GM23248 (cell line): ENCODE data around the gene GPX3. TPM values are rescaled to one million over a fixed set of nuclear protein-coding genes. Genes with fewer than 3 reads are reported as not detected.

Experiments used
- DNase-seq: peaks from one replicate; pipeline ENCODE4 v3.0.0-alpha.2; 2015
- H2AFZ ChIP-seq: fragments of 200-600 bp; sonication (generic); 2 replicates; pipeline ENCODE4 v1.6.1; 2016; ENCODE audit warnings: antibody characterized with exemption
- H3F3A ChIP-seq: fragments of 200-600 bp; sonication (generic); 2 replicates; pipeline ENCODE4 v1.6.1; 2016; ENCODE audit warnings: mild to moderate bottlenecking, antibody characterized with exemption, mixed run types; ENCODE audit not compliant: insufficient read depth
- H3K27ac ChIP-seq: fragments of 200-600 bp; sonication (generic); 2 replicates; pipeline ENCODE4 v1.5.1; 2016; ENCODE audit warnings: mild to moderate bottlenecking
- H3K27me3 ChIP-seq: fragments of 200-600 bp; sonication (generic); replicated peaks from 2 replicates; pipeline ENCODE4 v1.6.1; 2016; ENCODE audit warnings: mild to moderate bottlenecking; ENCODE audit not compliant: insufficient read depth
- H3K36me3 ChIP-seq: fragments of 200-600 bp; sonication (generic); 2 replicates; pipeline ENCODE4 v1.6.1; 2016; ENCODE audit warnings: low read depth, mild to moderate bottlenecking
- H3K4me1 ChIP-seq: fragments of 200-600 bp; sonication (generic); 2 replicates; pipeline ENCODE4 v1.6.1; 2016; ENCODE audit warnings: mild to moderate bottlenecking; ENCODE audit not compliant: insufficient read depth
- H3K4me2 ChIP-seq: fragments of 200-600 bp; sonication (generic); one replicate; pipeline ENCODE4 v1.6.1; 2016; ENCODE audit warnings: mild to moderate bottlenecking; ENCODE audit not compliant: unreplicated experiment
- H3K4me3 ChIP-seq: fragments of 200-600 bp; sonication (generic); 2 replicates; pipeline ENCODE4 v1.5.1; 2016; ENCODE audit warnings: mild to moderate bottlenecking
- H3K79me2 ChIP-seq: fragments of 200-600 bp; sonication (generic); 2 replicates; pipeline ENCODE4 v1.6.1; 2016; ENCODE audit warnings: mild to moderate bottlenecking; ENCODE audit not compliant: insufficient read depth
- H3K9ac ChIP-seq: fragments of 200-600 bp; sonication (generic); 2 replicates; pipeline ENCODE4 v1.6.1; 2016; ENCODE audit warnings: mild to moderate bottlenecking
- H3K9me2 ChIP-seq: fragments of 200-600 bp; sonication (generic); 2 replicates; pipeline ENCODE4 v1.6.1; 2016; ENCODE audit warnings: mixed run types, mild to moderate bottlenecking, moderate library complexity; ENCODE audit not compliant: insufficient read depth
- H3K9me3 ChIP-seq: fragments of 200-600 bp; sonication (generic); one replicate; pipeline ENCODE4 v1.6.1; 2017; ENCODE audit warnings: low read depth
- H4K20me1 ChIP-seq: fragments of 200-600 bp; sonication (generic); 2 replicates; pipeline ENCODE4 v1.6.0; 2016; ENCODE audit not compliant: insufficient read depth
- EZH2 ChIP-seq: fragments of 200-600 bp; sonication (generic); IDR thresholded peaks from 2 replicates; pipeline ENCODE4 v1.6.1; 2018; ENCODE audit warnings: antibody characterized with exemption, mild to moderate bottlenecking; ENCODE audit not compliant: insufficient read depth, poor library complexity, severe bottlenecking
- EZH2phosphoT487 ChIP-seq: fragments of 200-600 bp; sonication (generic); IDR thresholded peaks from 2 replicates; pipeline ENCODE4 v1.6.1; 2018; ENCODE audit warnings: antibody characterized with exemption, moderate library complexity, mild to moderate bottlenecking, low read depth; ENCODE audit not compliant: insufficient read depth
- WGBS, 2 experiments: methylation state at CpG; one replicate each; pipeline ENCODE4 v1.1.6; 2015 to 2017; ENCODE audit warnings: low lambda C conversion rate in 2 of 2, low coverage in 1 of 2; ENCODE audit errors: missing lambda C conversion rate in 2 of 2; 5-methylcytosine and 5-hydroxymethylcytosine counted together
- in situ Hi-C: fragments of 300-500 bp; cut with MboI; formaldehyde crosslinking; loops from 2 replicates; pipeline ENCODE4 v1.15.0; 2020
- polyA plus RNA-seq: library from polyadenylated mRNA; unstranded; fragments of >200 nt; fragmentation: Nextera tagmentation; extraction: Ambion mirVana; gene quantifications from 2 replicates; pipeline ENCODE4 v1.2.1, GENCODE V29; 2016
- total RNA-seq: library from RNA; depleted of rRNA; stranded (reverse); fragments of >200 nt; shearing (Covaris generic); gene quantifications from 2 replicates; pipeline ENCODE4 v1.2.3, GENCODE V29; 2014

Gene GPX3
- total and polyA plus RNA-seq, 2 experiments from 2014 or later, result 3.0 to 4.2 TPM

GRCh38 chr5:151018846-151019245, 1.5 kb upstream of the GPX3 start:
- no peaks in the 10 kb centered on the region for H4K20me1 ChIP-seq
- TF ChIP-seq EZH2, result no peak
- H3K9me3 ChIP-seq, result no peaks in the 10 kb centered on the region
- H3K27ac ChIP-seq, result no peak overlapping the region
- H3K36me3 ChIP-seq, result no peaks in the 10 kb centered on the region
- no peaks in the 10 kb centered on the region for H3K4me1 ChIP-seq
- no peak overlapping the region for H3K4me2 ChIP-seq
- no peaks in the 10 kb centered on the region for H3K9me2 ChIP-seq
- no peak overlapping the region for H3K4me3 ChIP-seq
- in situ Hi-C loops, result no loop called here
- H3F3A ChIP-seq, result no peaks in the 10 kb centered on the region; the same call in 1 of the 2 replicates
- H2AFZ ChIP-seq, result no peak overlapping the region
- no peaks in the 10 kb centered on the region for H3K79me2 ChIP-seq
- no peak for DNase-seq
- H3K9ac ChIP-seq, result no peak overlapping the region
- no peaks in the 10 kb centered on the region for H3K27me3 ChIP-seq
- whole genome bisulfite sequencing, 2 experiments, result 75 to 86% methylated on average over 2 of the region's 2 CpGs

- 84 to 96% methylated on average over 2 of the region's 2 CpGs for WGBS, 2 experiments
- no peak for TF ChIP-seq EZH2
- TF ChIP-seq EZH2phosphoT487, result no peak
- DNase-seq, result no peak
Measured at GRCh38 chr5:151019331-151019730, 1.1 kb upstream of the GPX3 start.

DNA sequence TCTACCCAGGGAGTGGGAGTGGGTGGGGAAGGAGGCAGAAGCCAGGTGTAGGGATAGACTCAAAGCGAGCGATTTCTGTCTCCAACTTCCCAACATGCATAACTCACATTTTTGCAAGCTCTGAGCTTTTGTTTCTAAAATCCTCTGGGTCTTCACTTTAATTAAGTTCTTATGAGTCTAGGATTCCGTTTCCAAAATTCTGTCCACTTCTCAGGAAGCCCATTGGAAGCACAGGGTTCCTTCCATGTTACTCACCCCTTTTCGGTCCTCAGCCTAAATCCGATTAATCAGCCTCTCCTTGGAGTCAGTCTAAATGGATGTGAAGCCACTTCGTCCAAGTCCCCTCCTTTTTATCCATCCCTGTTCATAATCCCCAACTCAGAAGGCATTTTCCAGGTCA, 1.4 kb downstream of the GPX3 start:
- Histone ChIP-seq H3K79me2 (no peaks in the 10 kb centered on the region), H3K4me2 (no peak overlapping the region), H3K27me3 (no peaks in the 10 kb centered on the region), H3K27ac (no peak overlapping the region), H3K36me3 (no peaks in the 10 kb centered on the region), H3K9me2 (no peaks in the 10 kb centered on the region), H4K20me1 (no peaks in the 10 kb centered on the region), H2AFZ (no peak overlapping the region), H3K4me1 (no peaks in the 10 kb centered on the region), H3K4me3 (no peak overlapping the region), H3K9ac (no peak overlapping the region), H3K9me3 (no peaks in the 10 kb centered on the region), H3F3A (no peaks in the 10 kb centered on the region; the same call in 1 of the 2 replicates)
- no peak for DNase-seq
- in situ Hi-C loops, result no loop called here
- 60 to 66% methylated on average over 6 of the region's 6 CpGs for WGBS, 2 experiments
- no peak for TF ChIP-seq EZH2

More at GRCh38 chr5:151019331-151019730, 1.1 kb upstream of the GPX3 start:
- Histone ChIP-seq H3K9me2 (no peaks in the 10 kb centered on the region), H3K27me3 (no peaks in the 10 kb centered on the region), H2AFZ (no peak overlapping the region), H4K20me1 (no peaks in the 10 kb centered on the region), H3K9ac (no peak overlapping the region), H3K4me1 (no peaks in the 10 kb centered on the region), H3K4me3 (no peak overlapping the region), H3K36me3 (no peaks in the 10 kb centered on the region), H3K9me3 (no peaks in the 10 kb centered on the region), H3K79me2 (no peaks in the 10 kb centered on the region), H3K4me2 (no peak overlapping the region), H3F3A (no peaks in the 10 kb centered on the region; the same call in 1 of the 2 replicates), H3K27ac (no peak overlapping the region)
- in situ Hi-C loops, result no loop called here

GRCh38 chr5:151022511-151023018, 2.2 kb downstream of the GPX3 start:
- Histone ChIP-seq H3K9me2 (no peaks in the 10 kb centered on the region), H3K79me2 (no peaks in the 10 kb centered on the region), H3K36me3 (no peaks in the 10 kb centered on the region), H3K27ac (no peak overlapping the region), H3K4me2 (no peak overlapping the region), H4K20me1 (no peaks in the 10 kb centered on the region), H3K27me3 (no peaks in the 10 kb centered on the region), H3F3A (no peaks in the 10 kb centered on the region; the same call in 1 of the 2 replicates), H3K9ac (no peak overlapping the region), H3K4me1 (no peaks in the 10 kb centered on the region), H2AFZ (no peak overlapping the region), H3K4me3 (no peak overlapping the region), H3K9me3 (no peaks in the 10 kb centered on the region)
- peak; percentile 23 for DNase-seq
- in situ Hi-C loops, result no loop called here
- TF ChIP-seq EZH2 (no peak), EZH2phosphoT487 (no peak)
- 82 to 87% methylated on average over 7 of the region's 7 CpGs for WGBS, 2 experiments
